Loucy (cell line): Measurements from ENCODE around the gene ASCL2.

Experiments used
- CTCF ChIP-seq: fragments of 200-600 bp; sonication (generic); conservative IDR thresholded peaks from 2 replicates; pipeline ENCODE4 v1.5.1; 2014; ENCODE audit warnings: mild to moderate bottlenecking, antibody characterized with exemption, low read length
- EZH2phosphoT487 ChIP-seq: fragments of 200-600 bp; IDR thresholded peaks from 2 replicates; pipeline ENCODE4 v1.6.1; 2018; ENCODE audit warnings: antibody characterized with exemption, mild to moderate bottlenecking, moderate library complexity, borderline replicate concordance

- TF ChIP-seq CTCF (no peak), EZH2phosphoT487 (no peak)
These were observed 24.5 kb upstream of the ASCL2 start for GRCh38 chr11:2294926-2295290.
